Measurements from ENCODE around the gene PTPN9. TPM values are rescaled to one million over a fixed set of nuclear protein-coding genes. Genes with fewer than 3 reads are reported as not detected.

The PTPN9 gene
- total and polyA plus RNA-seq, 2 of the 13 experiments (the other 11 are each of a cell fraction or from before 2014, with no cell fraction given) = 16.6 to 19.9 TPM

GRCh38 chr15:75625542-75626347, 46.6 kb upstream of the PTPN9 start, which contains the start of gene SNUPN (continued):
- TF ChIP-seq SMARCE1 (IDR thresholded peaks at IDR 0.05; ENCODE audit: borderline replicate concordance) = no peak
- peak; percentile 92 for TF ChIP-seq ETV5 (CRISPR knock-in tag; IDR thresholded peaks at IDR 0.05; ENCODE audit: borderline replicate concordance)
- no peak for TF ChIP-seq NFE2 (CRISPR knock-in tag; IDR thresholded peaks at IDR 0.05)
- TF ChIP-seq ZBTB7B (CRISPR knock-in tag; IDR thresholded peaks at IDR 0.05) = peak; percentile 87; the same call in 1 of the 2 replicates
- no peak for TF ChIP-seq ZNF326 (CRISPR knock-in tag; IDR thresholded peaks at IDR 0.05; ENCODE audit: borderline replicate concordance)
- no peak for TF ChIP-seq ZNF644 (CRISPR knock-in tag; IDR thresholded peaks at IDR 0.05; ENCODE audit: low read depth)
- TF ChIP-seq TGIF2 (CRISPR knock-in tag; IDR thresholded peaks at IDR 0.05) = no peak
- TF ChIP-seq TSC22D2 (CRISPR knock-in tag; IDR thresholded peaks at IDR 0.05; ENCODE audit: borderline replicate concordance) = 0 out of 2 replicates have a peak, but pooled peaks have one; percentile 43
- no peak for TF ChIP-seq ZNF329 (CRISPR knock-in tag; IDR thresholded peaks at IDR 0.05; ENCODE audit: low read depth)
- 0 out of 2 replicates have a peak, but pooled peaks have one; percentile 61 for TF ChIP-seq ZNF430 (CRISPR knock-in tag; IDR thresholded peaks at IDR 0.05)
- TF ChIP-seq NR0B2 (CRISPR knock-in tag; IDR thresholded peaks at IDR 0.05) = peak; percentile 69; the same call in 1 of the 2 replicates
- 0 out of 2 replicates have a peak, but pooled peaks have one; percentile 48 for TF ChIP-seq KLF9 (CRISPR knock-in tag; IDR thresholded peaks at IDR 0.05; ENCODE audit: low read depth)
- peak; percentile 75 for TF ChIP-seq U2AF1 (optimal IDR thresholded peaks at IDR 0.05; ENCODE audit: low read depth, low read length)
- TF ChIP-seq PPARG (CRISPR knock-in tag; conservative IDR thresholded peaks at IDR 0.05) = 0 out of 2 replicates have a peak, but pooled peaks have one; percentile 9
- TF ChIP-seq ZBTB3 (CRISPR knock-in tag; IDR thresholded peaks at IDR 0.05; ENCODE audit: borderline replicate concordance, low read depth) = peak; percentile 56; the same call in 1 of the 2 replicates
- TF ChIP-seq PRDM15 (CRISPR knock-in tag; IDR thresholded peaks at IDR 0.05) = no peak
- no peak; the same call in 1 of the 2 replicates for TF ChIP-seq THRA (CRISPR knock-in tag; IDR thresholded peaks at IDR 0.05; ENCODE audit: borderline replicate concordance)
- TF ChIP-seq PATZ1 (CRISPR knock-in tag; IDR thresholded peaks at IDR 0.05) = peak; percentile 92
- TF ChIP-seq CHCHD3 (CRISPR knock-in tag; IDR thresholded peaks at IDR 0.05) = no peak

All from HepG2 (cell line).